Effector CD4-positive, alpha-beta T cell (primary cell): ENCODE measurements around the gene CTXND1.

ENCODE experiments used
- DNase-seq: peaks from one replicate; pipeline ENCODE4 v3.0.0-alpha.2; 2020

Gene CTXND1

DNA sequence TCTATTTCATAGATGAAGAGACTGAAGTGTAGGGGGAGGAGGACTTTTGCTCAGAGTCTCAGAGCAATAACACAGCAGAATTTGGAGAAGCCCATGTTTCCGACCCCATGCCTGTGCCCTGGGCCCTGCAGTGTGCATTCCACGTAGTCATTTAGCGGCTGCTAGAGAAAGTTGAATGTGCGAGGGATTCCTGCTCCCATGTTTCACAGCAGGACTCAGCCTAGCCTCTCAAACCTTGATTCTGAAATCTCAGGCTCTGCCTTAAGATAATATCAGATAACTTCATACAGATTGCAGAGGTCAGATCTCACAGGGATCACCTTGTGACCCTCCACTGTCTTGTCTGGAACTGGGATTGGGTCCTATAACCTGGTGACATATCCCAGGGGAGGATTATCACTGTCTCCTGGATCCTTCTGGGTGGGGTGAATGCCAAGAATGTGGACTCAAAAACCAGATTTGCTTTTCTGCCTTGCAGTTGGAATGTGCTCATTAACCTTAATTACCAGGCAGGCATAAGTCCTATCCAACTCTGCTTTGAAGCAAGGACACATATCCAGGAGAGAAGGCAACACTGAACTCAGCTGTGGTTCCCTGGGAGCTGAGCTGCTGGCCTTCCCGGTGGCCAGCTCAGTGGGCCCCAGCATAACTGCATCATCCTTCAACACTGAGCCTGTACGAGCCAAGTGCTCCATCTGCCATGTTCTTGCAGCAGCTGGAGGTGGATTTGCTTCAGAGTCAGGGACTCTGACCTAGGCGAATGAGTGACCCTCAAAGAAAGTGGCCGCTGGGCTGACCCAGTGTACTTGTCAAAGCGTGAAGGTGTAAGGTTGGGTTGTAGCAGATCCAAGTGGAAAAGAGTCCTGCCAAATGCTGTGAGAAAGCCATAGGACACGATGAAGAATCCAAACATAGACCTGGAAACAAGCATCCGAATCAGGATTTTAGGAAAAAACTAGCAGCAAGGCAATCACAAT is 43.0 kb downstream of the CTXND1 start:
- DNase-seq: no peak

DNA sequence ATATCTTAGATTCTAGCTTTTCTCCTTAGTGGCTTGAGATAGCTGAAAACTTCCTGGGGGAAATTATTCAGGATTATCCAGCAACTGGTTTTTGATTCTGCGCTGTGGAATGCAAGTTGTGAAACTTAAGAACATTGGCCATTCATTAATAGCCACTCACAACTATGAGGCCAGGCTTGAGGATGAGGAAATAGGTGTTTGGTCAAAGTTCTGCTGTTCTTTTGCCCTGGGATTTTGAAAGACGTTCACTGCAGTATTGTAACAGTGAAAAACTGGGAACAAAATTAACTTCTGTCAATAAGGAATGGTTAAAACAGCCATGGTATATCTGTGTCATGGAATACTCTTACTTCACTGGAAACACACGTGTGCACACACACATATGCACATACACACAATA is 44.1 kb downstream of the CTXND1 start:
- DNase-seq: no peak

DNA sequence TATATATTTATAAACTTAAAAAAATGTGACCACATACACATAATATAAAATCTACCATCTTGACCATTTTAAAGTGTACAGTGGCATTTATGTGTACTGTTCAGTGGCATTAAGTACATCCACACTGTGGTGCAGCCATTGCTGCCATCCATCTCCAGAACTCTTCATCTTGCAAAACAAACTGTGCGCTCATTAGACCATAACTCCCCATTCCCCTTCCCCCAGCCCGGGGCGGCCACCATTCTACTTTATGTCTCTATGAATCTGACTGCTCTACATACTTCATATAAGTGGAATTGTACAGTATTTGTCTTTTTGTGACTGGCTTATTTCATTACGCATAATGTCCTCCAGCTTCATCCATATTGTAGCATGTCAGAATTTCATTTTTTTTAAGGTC is 47.8 kb downstream of the CTXND1 start:
- DNase-seq: no peak

DNA sequence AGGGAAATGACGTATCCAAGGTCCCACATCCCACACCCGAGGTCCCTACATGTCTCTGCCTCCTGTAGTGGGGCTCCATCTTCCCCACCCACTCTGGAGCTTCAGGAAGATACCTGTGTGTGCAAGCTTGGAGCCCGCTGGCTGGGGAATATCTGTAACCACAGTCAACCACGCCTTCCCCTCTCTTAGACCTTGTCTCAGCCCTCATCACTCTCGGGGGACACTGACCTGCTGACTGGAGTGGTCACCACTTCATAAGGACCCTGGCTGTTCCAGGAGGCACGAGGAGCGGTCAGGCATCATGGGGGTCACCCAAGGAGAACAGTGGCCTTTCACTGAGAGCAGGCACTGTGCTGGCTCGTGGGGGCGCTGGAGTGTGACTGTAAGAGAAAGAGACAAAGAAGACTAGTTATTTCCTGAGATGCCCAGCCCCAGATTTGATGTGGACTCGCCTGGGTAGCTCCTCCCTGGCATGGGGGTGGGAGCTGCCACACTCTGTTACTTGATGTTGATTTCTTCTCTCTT is 48.6 kb downstream of the CTXND1 start:
- DNase-seq: no peak

DNA sequence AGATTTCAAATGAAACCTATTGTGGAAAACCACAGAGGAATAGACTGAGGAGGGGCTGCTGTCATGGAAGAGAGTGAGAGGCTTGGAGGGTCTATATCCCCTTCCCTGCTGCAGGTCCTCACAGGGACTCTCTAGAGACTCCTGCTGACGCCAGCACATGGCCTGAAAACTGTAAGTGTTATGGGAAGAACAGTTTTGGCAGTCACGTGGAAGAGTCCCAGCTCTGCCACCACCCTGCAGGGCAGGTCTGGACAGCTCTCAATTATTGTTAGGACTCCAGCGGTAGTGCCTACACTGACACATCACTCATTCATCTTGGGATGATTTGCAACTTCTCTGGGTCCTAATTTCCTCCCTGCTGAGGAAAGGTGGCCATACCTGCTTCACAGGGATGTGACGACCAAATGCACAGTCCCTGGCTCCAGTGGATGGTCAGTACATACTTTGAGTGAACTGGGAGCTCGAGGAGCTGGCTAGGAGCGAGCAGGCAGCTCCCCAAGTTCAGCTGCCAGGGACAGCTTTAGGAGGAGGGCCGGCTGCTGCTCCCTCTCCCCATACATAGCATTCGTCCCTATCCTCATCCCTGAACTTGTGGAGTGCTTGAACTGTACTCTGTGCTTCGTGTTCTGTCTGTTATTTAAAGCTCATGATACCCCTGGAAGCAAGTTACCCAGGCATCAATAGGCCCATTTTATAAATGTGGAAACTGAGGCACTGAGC is 49.2 kb downstream of the CTXND1 start:
- DNase-seq: no peak

DNA sequence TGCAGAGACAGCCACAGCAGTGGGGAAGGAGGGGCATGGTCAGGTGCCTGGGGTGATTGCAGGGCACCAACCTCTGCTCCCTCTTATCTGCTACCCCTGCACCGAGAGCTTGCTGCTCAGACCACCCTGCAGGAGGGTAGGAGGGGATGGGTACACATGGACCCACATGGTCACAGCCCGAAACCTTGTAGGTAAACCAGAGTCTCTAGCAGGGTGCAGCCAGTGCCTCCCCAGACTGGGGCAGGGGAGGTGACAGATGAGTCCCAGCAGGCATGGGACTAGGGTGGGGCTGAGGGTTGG is 50.0 kb downstream of the CTXND1 start:
- no peak for DNase-seq

DNA sequence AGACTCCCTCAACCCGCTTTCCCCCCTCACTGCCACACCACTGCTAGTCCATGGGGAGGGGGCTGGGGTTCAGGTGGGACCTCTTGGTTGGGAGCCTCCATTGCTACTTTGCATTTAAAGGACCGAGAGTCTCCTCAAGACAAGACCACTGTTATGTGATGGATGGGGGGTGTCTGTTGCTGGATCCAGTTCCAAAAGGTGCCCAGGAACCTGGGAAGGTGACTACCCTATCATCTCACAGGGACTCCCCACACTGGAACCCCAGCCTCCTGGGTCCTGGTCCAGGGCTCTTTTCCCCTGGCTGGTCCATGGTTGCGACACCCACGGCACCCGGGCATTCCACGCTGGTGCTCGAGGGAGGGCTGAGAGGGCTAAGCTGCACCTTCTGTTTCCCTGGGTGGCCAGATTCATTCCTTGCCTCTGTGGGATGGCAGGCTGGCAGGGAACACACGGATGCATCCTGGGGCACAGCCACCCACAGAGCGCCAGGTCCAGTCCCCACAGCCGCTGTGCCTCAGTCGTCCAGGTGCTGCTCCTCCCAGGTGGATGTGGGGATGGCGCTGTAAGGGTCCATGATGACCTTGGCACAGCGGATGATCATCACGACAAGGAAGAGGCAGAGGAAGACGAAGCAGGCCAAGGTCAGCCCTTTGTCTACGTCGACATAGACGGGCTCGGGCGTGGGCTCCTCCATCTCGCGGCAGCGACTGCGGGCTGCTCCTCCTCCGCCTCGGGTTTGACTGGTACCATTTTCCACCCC is 50.6 kb downstream of the CTXND1 start:
- no peak for DNase-seq

DNA sequence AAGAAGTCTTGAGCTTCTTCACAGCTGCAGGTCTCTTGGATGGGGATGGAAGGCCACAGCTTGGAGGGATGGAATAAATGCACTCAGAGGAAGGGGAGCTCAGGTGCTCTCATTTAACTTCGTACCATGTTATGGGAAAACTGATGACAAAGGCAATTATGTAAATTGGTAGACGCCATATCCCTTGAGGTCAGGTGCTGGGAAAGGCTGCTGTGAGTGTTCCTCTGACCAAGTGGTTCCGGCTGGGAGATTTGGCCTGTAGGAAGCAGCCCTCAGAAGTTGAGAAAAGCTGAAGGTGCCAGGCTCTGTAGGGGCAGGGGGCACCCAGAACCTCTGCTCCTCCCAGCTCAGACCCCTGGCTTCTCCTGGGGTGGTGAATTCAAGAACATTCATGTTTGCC is 52.1 kb downstream of the CTXND1 start:
- no peak for DNase-seq

DNA sequence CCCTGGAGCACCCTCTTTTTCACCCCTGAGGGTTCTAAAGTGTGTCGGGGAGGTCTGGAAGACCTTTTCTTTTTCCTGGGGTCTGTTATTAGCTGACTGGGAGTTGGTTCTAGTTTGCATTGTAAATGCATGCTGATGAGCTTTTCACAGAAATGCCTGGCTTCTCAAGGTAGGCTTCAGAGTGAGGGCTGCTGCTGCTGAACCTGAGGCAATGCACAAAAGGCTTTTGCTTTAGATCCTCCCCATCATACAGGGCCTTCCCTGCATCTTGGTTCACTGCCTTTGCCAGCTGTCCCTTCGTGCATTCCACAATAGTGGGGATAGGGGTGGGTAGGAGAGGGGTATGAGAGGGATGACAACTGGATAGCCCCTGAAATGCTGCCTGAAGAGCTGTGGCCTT is 52.6 kb downstream of the CTXND1 start:
- no peak for DNase-seq

DNA sequence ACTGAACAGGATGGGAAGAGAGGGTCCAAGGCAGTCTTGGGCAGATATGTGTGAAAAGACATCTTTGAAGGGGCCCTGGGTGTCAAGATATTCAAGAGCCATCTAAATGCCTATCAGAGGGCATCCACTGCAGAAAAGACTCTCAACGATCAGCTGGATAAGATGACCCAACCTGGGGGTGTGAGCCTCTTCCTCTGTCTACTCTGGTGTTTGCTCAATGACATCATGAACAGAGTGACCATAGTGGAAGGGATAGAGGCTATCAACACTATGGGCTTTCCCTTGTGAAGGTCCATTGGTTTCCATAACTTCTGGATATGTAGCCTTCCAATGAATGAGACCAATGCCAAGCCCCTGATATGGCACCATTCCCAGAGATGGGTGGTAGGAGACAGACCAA is 57.1 kb downstream of the CTXND1 start:
- DNase-seq: no peak

DNA sequence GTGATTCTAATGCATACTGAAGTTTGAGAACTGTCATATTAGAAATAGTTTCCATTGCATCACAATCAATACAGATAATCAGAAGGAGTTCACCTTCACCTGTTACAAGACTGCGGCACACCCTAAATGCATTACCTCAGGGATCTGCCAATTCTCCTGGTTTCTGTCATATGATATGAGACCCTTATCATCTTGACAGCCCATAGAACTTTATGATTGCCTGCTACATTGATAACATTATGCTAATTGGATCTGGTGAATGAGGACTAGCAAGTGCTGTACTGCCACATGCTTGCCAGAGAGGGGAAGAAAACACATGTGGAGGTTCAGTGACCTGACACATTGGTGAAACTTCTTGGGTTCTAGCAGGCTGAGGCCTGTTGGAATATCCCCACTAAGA is 57.8 kb downstream of the CTXND1 start:
- DNase-seq: no peak

DNA sequence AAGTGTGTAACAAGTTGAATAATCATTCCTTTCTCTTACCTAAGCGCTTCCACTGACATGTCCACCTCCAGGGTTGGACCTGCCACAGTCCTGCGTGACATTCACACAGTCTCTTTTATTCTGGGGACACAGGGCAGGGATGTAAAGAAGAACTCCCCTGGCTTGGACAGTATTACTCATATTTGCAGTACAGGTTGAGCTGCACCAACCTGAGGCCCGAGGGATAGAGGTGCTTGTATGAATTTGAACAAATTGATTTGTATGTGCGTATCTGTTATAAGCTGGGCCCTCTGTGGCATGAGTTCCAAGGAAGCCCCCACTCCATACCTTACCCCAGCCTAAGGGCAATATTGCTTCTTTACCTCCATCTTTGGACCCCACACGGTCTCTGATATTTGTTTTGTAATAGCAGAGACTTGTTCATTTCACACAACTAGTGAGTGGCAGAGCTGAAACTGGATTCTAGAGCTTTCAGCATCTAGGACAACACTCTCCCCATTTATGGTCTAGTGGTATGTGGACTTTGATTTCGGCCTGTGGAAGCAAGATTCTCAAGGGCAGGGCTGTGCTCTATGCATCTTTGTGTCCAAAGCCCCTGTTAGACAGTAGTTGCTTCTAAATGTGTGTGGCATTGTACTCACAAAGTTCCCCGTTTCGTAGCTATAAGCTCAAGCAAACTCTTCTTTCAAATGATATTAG is 60.0 kb downstream of the CTXND1 start:
- no peak for DNase-seq

DNA sequence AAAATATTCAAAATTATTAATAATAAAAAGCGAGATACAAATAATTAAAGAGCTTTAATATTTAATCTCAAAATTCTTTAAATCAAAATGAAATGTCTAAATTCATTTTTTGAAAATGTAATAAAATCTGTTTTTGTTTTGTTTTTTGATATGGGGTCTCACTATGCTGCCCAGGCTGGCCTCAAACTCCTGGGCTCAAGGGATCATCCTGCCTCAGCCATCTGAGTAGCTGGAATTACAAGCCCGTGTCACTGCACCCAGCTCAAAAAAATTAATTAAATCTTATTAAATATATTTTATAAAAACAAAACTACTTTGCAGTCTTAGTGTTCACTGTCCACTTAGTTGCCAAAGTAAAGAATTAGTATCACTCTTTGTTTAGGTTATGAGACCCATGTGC is 60.8 kb downstream of the CTXND1 start:
- DNase-seq: no peak

DNA sequence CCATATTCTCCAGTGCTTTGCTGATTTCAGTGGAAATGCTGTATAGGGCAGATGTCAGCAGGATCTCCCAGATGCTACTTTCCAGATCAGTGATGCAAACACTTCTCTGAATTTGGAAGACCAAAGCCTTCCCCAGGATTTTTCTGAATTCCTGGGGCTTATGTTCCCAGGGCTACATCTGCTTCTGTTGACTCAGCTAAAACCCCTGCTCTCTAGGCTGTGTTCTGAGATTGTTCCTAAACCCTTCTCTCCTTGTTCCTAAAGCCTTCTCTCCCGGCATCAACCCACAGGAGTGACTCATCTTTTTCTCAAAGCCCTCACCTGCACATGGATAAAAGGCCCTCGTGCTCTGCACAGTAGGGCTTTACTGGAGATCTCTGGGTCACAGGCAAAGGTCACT is 63.8 kb downstream of the CTXND1 start:
- no peak for DNase-seq

DNA sequence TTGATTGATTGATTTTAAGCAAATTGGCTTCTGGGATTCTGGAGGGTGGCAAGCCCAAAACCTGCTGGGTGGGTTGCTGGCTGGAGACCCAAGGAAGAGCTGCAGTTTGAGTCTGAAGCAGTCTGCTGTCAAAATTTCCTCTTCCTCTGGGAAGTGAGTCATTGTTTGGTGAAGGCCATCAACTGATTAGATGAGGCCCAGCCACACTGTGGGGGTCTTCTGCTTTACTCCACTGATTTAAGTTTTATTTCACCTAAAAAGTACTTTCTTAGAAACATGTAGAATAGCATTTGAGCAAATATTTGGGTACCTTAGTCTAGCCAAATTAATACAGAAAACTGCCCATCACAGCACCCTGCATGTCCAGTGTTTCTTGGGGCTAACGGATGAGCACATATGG is 65.4 kb downstream of the CTXND1 start:
- no peak for DNase-seq

DNA sequence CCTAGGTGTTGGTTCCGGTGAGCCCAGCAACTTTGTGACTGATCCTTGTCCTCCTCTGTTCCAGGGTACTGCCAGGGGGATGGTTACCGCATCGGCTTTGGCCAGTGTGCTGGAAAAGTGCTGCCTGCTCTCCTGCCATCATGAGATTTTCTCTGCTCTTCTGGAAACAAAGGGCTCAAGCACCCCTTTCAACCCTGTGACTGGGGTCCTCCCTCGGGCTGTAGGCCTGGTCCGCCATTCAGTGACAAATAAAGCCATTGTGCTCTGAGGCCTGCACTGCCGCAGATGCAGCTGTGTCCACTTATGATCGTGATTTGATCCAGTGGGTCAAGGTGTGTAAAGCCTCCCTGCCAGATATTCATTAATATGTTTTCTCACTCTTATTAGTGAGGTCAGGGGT is 65.9 kb downstream of the CTXND1 start:
- no peak for DNase-seq

DNA sequence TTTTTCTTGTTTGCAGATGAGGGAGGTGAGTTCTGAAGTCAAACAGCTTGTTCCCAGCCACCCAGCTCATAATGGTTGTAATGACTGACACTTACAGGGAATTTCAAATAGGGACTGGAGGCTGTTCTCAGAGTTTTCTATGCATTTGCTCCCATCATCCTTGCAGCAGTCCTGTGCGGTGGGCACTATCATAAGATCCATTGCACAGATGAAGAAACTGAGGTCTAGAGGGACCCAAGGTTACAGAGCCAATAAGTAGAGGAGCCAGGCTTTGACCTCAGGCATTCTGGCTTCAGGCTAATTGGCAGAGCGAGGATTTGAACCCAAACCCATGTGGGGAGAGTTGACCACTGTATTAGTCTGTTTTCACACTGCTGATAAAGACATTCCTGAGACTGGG is 66.9 kb downstream of the CTXND1 start:
- no peak for DNase-seq

DNA sequence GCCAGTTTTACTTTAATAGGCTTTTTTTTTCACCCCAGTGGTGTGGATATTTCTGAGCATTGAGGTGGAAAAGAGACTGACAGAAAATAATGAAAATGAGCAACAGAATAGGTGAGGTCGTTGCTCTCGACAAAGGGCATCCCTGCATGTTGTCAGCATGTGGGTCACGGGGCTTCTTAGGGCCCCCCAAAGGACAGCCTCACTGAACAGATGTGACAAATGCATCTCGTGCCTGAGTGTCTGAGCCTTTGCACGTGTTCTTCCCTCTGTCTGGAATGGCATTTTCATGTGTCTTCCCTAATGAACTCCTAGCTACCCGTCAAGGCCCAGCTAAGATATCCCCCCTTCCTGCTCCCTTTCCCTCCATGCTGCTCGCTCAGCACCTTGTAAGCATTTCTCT is 67.5 kb downstream of the CTXND1 start:
- DNase-seq: no peak

DNA sequence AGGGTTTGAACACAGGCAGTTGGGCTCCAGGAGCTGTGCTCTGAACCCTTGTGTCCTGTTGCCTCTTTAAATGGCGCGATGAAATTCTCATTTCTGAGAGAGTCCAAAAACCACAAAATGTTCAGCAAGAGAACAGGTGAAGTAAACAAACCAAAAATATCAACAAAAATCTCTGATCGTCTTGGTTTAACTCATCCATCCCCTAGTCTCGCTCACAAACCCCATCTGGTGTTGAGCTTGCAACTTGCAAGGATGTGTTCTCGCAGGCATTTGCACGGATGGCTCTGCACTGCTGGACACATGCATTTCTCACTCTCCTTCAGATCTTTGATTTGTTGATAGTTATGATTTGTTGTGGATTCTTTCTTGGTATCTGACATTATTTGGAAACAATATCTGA is 68.1 kb downstream of the CTXND1 start:
- DNase-seq: no peak

DNA sequence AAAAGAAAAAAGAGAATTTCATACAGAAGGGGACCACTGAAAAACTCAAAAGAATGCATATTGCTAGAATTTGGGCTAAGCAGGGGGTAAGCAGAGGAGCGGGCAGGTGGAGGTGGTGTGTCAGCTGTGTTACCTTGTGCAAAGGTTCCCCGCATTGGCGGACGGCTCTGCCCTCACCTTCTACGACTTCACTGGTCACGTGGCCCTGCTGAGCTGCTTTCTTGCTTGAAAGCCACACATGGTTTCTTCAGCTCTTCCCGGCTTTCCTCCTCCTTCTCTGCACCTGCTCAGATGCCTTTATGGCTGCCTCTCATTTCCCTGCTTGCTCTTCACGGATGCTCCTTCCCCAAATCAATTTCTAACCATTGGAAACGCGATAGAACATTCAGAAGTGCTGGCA is 68.7 kb downstream of the CTXND1 start:
- DNase-seq: no peak

DNA sequence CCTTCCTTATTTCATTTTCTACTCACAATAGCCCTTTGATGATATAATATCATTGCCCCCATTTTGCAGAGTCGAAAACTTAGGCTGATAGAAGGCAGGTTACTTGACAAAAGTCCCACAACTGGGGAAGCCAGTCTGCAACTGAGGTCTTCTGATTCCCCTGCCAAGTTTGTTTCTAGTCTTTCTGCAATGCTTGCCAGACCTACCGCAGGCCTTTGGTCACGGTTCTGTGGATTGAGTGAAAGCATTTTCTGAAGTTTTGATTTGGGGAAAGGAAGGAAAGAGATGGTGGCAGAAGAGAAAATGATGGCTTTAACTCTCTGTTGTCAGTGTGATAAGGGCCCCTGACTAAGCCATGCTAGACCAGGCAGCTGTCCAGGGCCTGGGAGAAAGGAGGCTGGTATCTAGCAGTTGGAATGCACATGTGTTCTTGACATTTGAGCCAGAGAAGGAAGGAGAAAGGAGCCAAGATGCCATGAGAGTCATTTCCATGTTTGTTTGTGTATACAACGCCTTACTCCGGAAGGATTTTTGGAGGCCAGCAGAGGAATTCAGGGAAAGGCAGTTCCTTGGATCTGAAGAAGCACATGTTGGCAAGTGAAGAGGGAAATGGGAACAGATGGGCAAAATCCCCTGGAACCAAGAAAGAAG is 69.3 kb downstream of the CTXND1 start:
- no peak for DNase-seq

DNA sequence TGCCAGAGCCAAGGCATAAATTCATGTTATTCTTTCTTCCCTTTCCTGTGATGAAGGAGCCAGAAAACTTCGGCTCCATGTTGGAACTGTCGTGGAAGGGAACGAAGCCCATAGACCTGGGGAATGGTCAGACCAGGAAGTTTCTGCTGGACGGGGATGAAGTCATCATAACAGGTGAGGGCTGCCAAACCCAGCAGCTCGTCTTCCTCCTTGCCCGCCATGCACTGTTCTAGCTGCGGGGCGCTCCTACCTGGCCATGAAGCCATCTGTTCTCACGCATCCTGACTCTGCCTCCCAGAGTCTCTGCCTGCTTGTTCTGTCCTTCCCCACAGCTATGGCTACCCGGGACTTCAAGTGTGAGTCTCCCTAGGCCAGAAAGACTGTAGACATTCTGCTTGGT is 71.0 kb downstream of the CTXND1 start:
- no peak for DNase-seq
